Omental fat pad (tissue), 4 donors: ENCODE results near the gene PRKAA2. TPM values are rescaled to one million over a fixed set of nuclear protein-coding genes. Genes with fewer than 3 reads are reported as not detected.

ENCODE experiments used
- ATAC-seq: fragments of 150-250 bp; one replicate; pipeline ENCODE4 v1.9.1; 2016; ENCODE audit warnings: mild to moderate bottlenecking, moderate library complexity; ENCODE audit not compliant: low FRiP score
- DNase-seq: peaks from one replicate; pipeline ENCODE4 v3.0.0-alpha.2; 2019; ENCODE audit warnings: low spot score
- total RNA-seq, 4 donors: library from RNA; depleted of rRNA; stranded (reverse); fragments of >200 nt; gene quantifications; one replicate each; pipeline ENCODE4 v1.1.0, GENCODE V29; 2016
- TF ChIP-seq, protein P1 (sequence below), 3 donors: fragments of 450-650 bp; IDR thresholded peaks; one replicate each; pipeline ENCODE4 v1.5.1; 2016 to 2017; ENCODE audit warnings: antibody characterized with exemption in 3 of 3, mild to moderate bottlenecking in 3 of 3, moderate library complexity in 2 of 3

PRKAA2 gene
- total RNA-seq, 4 donors from 2014 or later = 0.96 to 3.0 (median 1.9) TPM

DNA sequence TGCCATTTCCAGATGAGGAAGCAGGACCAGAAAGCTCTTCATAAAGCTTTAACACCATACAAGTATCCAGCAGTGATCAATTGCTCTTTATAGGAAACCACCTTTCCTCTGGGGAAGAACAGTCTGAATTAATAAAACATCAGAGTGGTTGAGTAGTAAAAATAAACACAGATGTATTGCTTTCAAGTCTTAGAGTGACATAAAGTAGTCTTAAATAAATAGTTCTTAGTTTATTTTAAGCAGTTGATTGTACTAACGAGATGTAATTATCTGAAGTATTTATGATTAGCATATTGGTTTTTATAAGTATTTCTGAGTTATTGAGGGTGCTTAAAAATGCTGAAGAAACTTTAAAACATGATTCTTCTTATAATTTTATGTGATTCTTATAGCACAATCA lies 67.0 kb downstream of the PRKAA2 start:
- TF ChIP-seq, protein P1, sequence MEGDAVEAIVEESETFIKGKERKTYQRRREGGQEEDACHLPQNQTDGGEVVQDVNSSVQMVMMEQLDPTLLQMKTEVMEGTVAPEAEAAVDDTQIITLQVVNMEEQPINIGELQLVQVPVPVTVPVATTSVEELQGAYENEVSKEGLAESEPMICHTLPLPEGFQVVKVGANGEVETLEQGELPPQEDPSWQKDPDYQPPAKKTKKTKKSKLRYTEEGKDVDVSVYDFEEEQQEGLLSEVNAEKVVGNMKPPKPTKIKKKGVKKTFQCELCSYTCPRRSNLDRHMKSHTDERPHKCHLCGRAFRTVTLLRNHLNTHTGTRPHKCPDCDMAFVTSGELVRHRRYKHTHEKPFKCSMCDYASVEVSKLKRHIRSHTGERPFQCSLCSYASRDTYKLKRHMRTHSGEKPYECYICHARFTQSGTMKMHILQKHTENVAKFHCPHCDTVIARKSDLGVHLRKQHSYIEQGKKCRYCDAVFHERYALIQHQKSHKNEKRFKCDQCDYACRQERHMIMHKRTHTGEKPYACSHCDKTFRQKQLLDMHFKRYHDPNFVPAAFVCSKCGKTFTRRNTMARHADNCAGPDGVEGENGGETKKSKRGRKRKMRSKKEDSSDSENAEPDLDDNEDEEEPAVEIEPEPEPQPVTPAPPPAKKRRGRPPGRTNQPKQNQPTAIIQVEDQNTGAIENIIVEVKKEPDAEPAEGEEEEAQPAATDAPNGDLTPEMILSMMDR (IDR thresholded peaks at IDR 0.05) = no peak
- no peak for DNase-seq
- ATAC-seq = no peak

DNA sequence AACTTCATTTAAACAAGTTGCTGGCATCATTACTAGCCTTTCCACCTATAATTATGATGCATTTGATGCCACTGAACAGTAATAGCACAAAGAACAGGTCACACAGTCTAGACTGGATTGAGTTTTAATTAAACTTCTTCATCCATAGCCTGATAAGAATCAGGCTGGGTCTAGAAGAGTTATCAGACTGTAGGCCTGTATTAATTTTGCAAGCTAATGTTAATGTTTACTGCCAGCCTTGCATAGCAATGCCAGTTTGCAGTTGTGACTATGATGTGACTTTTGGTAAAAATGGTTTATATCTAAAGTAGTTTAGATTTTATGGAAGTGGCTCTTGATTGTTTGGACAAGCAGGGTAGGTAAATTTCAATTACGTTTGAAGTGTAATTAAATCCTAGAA lies 68.0 kb downstream of the PRKAA2 start:
- TF ChIP-seq, protein P1 (IDR thresholded peaks at IDR 0.05) = no peak
- DNase-seq (no peak), ATAC-seq (no peak)

DNA sequence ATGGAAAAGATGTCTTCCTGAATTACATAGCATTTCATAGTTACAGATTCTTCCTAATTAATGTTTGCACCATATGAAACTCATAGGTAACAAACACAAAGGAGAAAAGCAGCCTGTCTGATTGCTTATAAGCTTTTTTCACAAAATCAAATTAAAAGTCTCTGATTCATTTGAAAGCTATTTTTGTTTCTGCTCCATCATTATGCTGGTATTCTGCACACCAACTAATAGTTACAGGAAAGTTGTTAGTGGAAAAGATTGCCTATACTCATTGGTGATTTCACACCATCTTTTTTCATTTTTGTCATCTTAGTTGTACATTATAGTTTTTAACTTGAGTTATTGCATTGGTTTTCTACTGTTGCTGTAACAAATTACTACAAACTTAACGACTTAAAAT lies 70.0 kb downstream of the PRKAA2 start:
- no peak for ATAC-seq
- no peak for DNase-seq
- TF ChIP-seq, protein P1 (IDR thresholded peaks at IDR 0.05) = no peak

DNA sequence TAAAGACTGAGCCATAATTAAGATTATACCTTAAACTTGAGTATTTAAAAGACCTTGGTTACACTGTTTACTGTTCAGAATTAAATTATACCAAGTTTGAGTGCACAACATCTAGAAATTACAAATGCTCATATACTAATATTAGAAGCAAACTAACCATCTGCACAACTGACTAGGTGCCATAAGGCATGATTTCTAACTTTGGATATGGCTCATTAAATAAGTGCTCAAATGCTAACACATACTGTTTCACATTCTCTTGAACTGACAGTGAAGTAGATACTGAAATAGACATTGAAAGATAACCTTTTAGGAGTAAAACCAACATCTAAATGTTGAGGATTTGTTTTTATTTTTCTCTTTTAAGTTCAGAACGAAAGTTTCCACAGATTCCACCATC lies 74.1 kb downstream of the PRKAA2 start:
- TF ChIP-seq, protein P1 (IDR thresholded peaks at IDR 0.05) = no peak
- DNase-seq (no peak), ATAC-seq (no peak)

DNA sequence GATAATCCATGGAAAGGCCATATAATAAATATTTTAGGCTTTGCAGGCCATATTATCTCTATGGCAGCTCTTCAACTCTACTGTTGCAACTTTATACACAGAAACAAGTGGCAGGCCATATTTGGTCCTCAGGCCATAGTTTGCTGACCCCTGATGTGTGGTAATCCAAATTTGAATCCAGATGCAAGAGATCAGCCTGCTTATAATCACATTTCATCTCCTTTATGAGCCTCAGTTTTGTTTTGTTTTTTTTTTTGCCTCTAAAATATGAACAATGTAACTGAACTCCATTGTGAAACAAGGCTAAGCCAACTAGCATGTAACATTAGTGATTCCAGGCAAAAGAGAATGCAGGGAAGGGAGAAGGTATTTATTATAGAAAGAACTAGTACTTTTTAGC lies 81.6 kb downstream of the PRKAA2 start:
- TF ChIP-seq, protein P1 (IDR thresholded peaks at IDR 0.05) = no peak
- DNase-seq (no peak), ATAC-seq (no peak)

DNA sequence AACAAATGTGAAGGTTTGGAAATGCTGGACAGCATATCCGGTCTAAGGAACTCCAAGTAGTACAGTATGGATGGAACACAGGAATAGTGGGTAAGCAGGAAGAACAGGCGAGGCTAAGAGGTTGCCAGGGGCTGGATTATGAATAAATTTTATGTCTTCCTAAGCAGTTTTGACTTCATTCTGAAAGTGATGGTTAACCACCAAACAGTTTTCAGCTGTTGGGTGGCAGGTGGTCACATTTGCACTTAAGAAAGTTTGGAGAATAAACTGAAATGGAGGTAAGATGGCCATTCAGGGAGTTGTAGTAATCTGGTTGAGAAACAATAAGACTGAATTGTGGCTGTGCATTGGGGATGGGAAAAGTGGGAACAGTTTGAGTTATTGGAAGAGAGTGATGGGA lies 83.8 kb downstream of the PRKAA2 start:
- ATAC-seq = no peak
- TF ChIP-seq, protein P1 (IDR thresholded peaks at IDR 0.05) = no peak
- DNase-seq = no peak

DNA sequence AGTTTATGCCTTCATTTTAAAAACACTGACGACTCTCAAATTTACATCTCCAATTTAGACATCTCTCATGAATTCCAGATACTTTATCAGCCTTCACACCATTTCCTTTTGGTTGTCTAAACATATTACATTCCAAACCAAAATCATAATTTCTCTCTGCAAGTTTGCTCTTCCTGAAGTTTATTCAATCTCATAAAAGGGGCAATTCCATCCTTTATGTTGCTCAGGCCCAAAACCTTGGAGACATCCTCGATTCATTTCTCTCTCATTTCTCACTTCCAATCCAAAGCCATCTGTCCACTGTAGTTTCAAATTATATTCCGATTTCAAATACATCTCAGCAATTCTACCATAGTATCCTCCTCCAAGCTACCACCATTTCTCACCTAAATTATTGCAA lies 100.1 kb downstream of the PRKAA2 start:
- no peak for ATAC-seq
- TF ChIP-seq, protein P1 (IDR thresholded peaks at IDR 0.05) = no peak

More for the DNA sequence above, 100.1 kb downstream of the PRKAA2 start:
- DNase-seq = no peak
